GM12875 (cell line): ENCODE results near the gene FAM170B.

ENCODE experiments used
- H3K4me3 ChIP-seq: one replicate; pipeline ENCODE4 v1.5.1; 2011; ENCODE audit warnings: low read depth, low read length, control low read depth
- CTCF ChIP-seq: IDR thresholded peaks from 2 replicates; pipeline ENCODE4 v1.5.1; 2011; ENCODE audit warnings: low read depth, mild to moderate bottlenecking, control low read depth, inconsistent platforms, low read length, moderate library complexity, borderline replicate concordance; ENCODE audit not compliant: insufficient read depth

The FAM170B gene

DNA sequence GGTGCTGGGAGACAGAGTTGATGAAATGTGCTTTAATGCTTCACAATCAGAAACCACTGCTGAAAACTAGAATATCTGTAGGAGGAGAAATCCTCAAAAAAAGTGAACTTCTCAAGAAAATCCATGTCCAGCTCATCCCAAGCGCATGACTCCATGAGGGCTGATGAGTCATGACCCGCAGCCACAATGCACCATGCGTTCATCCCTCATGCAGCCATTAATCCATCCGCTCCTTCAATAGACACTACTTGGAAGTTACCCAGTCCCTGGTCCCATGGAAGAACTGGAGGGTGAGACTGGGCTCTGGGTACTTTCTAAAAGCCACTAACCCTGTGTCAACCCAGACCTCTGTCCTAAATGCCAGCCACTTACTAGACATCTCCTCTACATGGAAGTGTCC is 29.9 kb upstream of the FAM170B start:
- no peak for TF ChIP-seq CTCF
- no peak overlapping the region for H3K4me3 ChIP-seq

DNA sequence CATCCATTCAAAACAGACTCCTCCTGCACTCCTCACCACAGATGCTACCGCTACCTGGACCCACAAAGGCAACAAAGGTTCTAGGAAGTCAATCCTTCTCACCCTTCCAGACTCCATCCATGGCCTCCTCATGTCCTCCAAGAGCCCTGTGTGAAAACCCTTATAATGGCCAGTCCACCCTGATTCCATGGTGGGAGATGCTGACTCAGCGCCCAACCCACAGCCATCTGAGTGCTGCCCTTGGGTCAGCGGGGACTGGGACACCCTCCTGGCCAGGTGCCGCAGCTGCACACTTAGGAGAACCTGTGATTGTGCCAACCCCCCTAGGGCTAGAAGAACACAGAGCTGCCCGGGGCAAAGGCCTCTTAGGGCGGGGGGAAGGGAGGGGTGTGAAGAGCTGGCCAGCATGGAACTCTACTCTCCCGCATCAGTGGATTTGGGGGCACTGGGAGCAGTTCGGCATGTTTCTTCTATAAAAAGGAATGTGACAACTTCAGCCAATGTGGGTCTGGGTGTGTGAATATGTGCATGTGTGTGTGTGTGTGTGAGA is 29.0 kb upstream of the FAM170B start:
- no peak overlapping the region for H3K4me3 ChIP-seq
- no peak for TF ChIP-seq CTCF

DNA sequence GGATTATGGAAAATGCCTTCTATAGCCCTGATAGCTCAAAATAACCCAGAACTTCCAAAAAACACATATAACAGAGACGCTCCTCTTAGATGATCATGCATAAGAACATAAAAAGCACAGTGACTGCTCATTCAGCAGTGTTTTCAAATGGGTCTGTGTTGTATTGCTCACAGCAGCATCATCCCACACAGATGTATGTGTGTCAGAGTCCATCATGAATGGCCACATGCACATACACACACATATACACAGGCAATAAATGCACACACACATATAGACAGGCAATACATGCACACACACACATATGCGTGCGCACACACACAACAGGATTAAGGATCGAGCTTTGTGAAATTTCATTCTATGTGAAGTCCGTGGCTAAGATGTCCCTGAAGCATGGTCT is 28.2 kb upstream of the FAM170B start:
- H3K4me3 ChIP-seq: no peak overlapping the region
- no peak for TF ChIP-seq CTCF

DNA sequence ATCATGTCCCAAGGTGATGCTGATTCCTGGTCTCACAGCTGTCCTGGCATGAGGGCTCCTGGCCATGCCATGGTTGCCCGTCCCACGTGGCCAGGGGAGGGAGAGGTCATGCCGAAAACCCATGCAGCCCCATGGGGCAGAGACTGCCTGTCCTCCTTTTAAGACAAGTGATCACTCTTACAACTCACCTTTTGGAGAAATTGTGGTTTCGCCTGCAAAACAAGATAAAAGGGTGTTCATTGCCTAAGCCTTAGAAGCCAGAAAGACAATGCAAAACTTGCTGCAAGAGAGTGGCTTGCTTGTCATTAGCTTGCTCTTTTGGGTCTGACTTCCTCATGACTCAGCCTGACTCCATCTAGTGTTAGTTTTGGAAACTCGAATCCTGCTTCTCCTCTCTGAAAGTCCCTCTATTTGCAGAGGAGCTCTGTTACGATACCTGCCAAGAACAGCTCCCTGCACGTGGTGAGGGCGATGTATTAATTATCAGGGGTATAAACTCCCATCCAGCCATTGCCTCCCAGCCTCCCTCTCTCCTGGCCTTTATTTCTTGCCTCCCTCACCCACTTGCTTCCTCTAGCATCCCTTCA is 27.7 kb upstream of the FAM170B start:
- TF ChIP-seq CTCF: 0 out of 2 replicates have a peak, but pooled peaks have one; percentile 4
- H3K4me3 ChIP-seq: no peak overlapping the region

DNA sequence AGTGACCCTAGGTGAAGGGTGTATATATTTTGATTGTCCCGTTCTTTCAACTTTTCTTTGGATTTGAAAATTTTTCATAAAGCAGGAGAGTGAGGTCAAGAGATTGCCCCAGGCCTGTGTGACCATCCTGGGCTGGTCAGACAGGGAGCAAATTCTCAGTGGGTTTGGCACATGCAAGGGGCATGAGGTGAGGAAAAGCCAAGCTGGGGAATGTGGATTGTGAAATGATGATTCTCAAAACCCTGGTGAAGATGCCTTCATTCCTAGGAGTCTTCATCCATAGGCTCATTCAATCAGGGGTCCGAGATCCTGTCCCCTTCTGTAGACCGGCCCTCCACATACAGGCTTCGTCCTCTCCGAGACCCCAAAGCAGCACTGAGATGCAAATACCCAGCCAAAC is 27.0 kb upstream of the FAM170B start:
- no peak for TF ChIP-seq CTCF

GRCh38 chr10:49160110-49160509 is 26.3 kb upstream of the FAM170B start:
- no peak for TF ChIP-seq CTCF
- H3K4me3 ChIP-seq: no peak overlapping the region

More for the DNA sequence above, 27.0 kb upstream of the FAM170B start:
- H3K4me3 ChIP-seq: no peak overlapping the region

GRCh38 chr10:49158915-49159314 is 25.1 kb upstream of the FAM170B start:
- TF ChIP-seq CTCF: no peak
- no peak overlapping the region for H3K4me3 ChIP-seq
